OCI-LY7 (cell line): Measurements from ENCODE around the gene STARD3.

Source experiments
- EZH2phosphoT487 ChIP-seq: fragments of 200-600 bp; sonication (generic); IDR thresholded peaks from 2 replicates; pipeline ENCODE4 v1.6.1; 2018; ENCODE audit warnings: low read depth, borderline replicate concordance, mild to moderate bottlenecking, mixed run types, antibody characterized with exemption, low read length, moderate library complexity, mixed read lengths
- TF ChIP-seq, protein P1 (sequence below): fragments of 200-600 bp; sonication (generic); conservative IDR thresholded peaks from 2 replicates; pipeline ENCODE4 v1.5.1; 2014; ENCODE audit warnings: mild to moderate bottlenecking, antibody characterized with exemption, low read length, moderate library complexity, mixed read lengths

DNA sequence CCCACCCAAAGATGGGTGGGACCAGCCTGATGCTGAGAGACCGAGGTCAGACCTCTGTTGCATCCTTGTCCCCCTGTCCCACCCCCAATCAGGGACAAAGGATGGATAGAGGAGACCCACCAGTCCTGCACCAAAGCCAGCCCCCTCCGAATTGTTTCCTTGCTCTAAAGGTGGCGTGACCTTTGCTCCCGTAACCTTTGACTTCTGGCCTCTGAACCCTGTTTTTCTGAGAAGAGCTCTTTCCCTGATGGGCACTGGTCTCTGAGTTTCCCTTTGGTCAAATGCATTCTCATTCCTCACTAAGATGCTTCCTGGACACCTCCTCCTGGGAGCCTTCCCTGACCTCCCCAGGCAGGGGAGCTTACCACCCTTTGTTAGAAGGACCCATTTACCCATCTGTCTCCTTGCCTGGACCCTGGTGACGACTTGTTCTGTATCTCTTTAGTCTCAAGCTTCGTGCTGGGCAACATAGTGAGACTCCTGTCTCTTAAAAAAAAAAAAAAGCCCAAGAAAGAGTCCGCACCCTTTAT, 23.9 kb upstream of the STARD3 start:
- TF ChIP-seq, protein P1, sequence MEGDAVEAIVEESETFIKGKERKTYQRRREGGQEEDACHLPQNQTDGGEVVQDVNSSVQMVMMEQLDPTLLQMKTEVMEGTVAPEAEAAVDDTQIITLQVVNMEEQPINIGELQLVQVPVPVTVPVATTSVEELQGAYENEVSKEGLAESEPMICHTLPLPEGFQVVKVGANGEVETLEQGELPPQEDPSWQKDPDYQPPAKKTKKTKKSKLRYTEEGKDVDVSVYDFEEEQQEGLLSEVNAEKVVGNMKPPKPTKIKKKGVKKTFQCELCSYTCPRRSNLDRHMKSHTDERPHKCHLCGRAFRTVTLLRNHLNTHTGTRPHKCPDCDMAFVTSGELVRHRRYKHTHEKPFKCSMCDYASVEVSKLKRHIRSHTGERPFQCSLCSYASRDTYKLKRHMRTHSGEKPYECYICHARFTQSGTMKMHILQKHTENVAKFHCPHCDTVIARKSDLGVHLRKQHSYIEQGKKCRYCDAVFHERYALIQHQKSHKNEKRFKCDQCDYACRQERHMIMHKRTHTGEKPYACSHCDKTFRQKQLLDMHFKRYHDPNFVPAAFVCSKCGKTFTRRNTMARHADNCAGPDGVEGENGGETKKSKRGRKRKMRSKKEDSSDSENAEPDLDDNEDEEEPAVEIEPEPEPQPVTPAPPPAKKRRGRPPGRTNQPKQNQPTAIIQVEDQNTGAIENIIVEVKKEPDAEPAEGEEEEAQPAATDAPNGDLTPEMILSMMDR = no peak
- TF ChIP-seq EZH2phosphoT487 = no peak
